K562 (cell line): ENCODE measurements around the gene NELFE. TPM values are rescaled to one million over a fixed set of nuclear protein-coding genes. Genes with fewer than 3 reads are reported as not detected.

Experiments
- BCL6 ChIP-seq: fragments of 250-450 bp; sonication (Bioruptor Pico); IDR thresholded peaks from 2 replicates; pipeline ENCODE4 v1.4.0; 2020
- C11orf30 ChIP-seq: fragments of 450-650 bp; IDR thresholded peaks from 2 replicates; pipeline ENCODE4 v1.6.1; 2016; ENCODE audit warnings: low read depth, mild to moderate bottlenecking
- CC2D1A ChIP-seq: fragments of 450-650 bp; IDR thresholded peaks from 2 replicates; pipeline ENCODE4 v1.6.1; 2017; ENCODE audit warnings: mild to moderate bottlenecking
- COPS2 ChIP-seq: fragments of 450-650 bp; conservative IDR thresholded peaks from 2 replicates; pipeline ENCODE4 v1.6.1; 2016; ENCODE audit warnings: mild to moderate bottlenecking, moderate library complexity
- CSDE1 ChIP-seq, 2 experiments: fragments of 450-650 bp; IDR thresholded peaks; 2 replicates each; pipeline ENCODE4 v1.6.1; 2016; ENCODE audit warnings: mild to moderate bottlenecking in 1 of 2
- E2F6 ChIP-seq, 2 experiments: IDR thresholded peaks; 2 replicates each; pipeline ENCODE4 v1.6.1; 2011; ENCODE audit warnings: borderline replicate concordance in 1 of 2, control low read depth in 1 of 2, low read depth in 1 of 2, low read length in 1 of 2, mild to moderate bottlenecking in 1 of 2, mixed read lengths in 1 of 2, moderate library complexity in 1 of 2; ENCODE audit not compliant: insufficient read depth in 1 of 2, insufficient read length in 1 of 2, poor library complexity in 1 of 2, severe bottlenecking in 1 of 2; ENCODE audit errors: extremely low read depth in 1 of 2
- EHMT2 ChIP-seq: fragments of 450-650 bp; IDR thresholded peaks from 2 replicates; pipeline ENCODE4 v1.6.1; 2018; ENCODE audit warnings: antibody characterized with exemption
- ELK3 ChIP-seq: fragments of 450-650 bp; formaldehyde crosslinking; IDR thresholded peaks from 2 replicates; pipeline ENCODE4 v1.4.0; 2020; ENCODE audit warnings: mild to moderate bottlenecking
- EP400 ChIP-seq: fragments of 450-650 bp; IDR thresholded peaks from 2 replicates; pipeline ENCODE4 v1.6.1; 2017; ENCODE audit warnings: antibody characterized with exemption, mild to moderate bottlenecking, moderate library complexity
- EZH2 ChIP-seq: IDR thresholded peaks from 2 replicates; pipeline ENCODE4 v1.6.1; 2012; ENCODE audit warnings: low read depth, mild to moderate bottlenecking, inconsistent platforms, low read length, borderline replicate concordance
- FOXA1 ChIP-seq: fragments of 450-650 bp; IDR thresholded peaks from 2 replicates; pipeline ENCODE4 v1.6.1; 2016; ENCODE audit warnings: mild to moderate bottlenecking, borderline replicate concordance
- HDAC1 ChIP-seq, 2 experiments: fragments of 450-650 bp; IDR thresholded peaks; 2 replicates each; pipeline ENCODE4 v1.6.1; 2016 to 2017; ENCODE audit warnings: inconsistent platforms in 1 of 2, mild to moderate bottlenecking in 1 of 2, moderate library complexity in 1 of 2
- MBD2 ChIP-seq: sonication (generic); IDR thresholded peaks from 2 replicates; pipeline ENCODE4 v1.6.1; 2016; ENCODE audit warnings: low read depth, borderline replicate concordance
- MED1 ChIP-seq: sonication (generic); formaldehyde crosslinking; IDR thresholded peaks from 2 replicates; pipeline ENCODE4 v1.8.1; 2023; ENCODE audit warnings: missing genetic modification reagents, borderline replicate concordance
- MYBL2 ChIP-seq, 2 experiments: fragments of 450-650 bp in 1 of 2; sonication (generic) in 1 of 2; formaldehyde crosslinking in 1 of 2; IDR thresholded peaks; 2 replicates each; pipeline versions ENCODE4 v1.6.1 to v1.8.1; 2017 to 2022; ENCODE audit warnings: borderline replicate concordance in 1 of 2, inconsistent platforms in 1 of 2, low read depth in 1 of 2, mild to moderate bottlenecking in 1 of 2, missing genetic modification reagents in 1 of 2, moderate library complexity in 1 of 2
- NCOA6 ChIP-seq: fragments of 450-650 bp; IDR thresholded peaks from 2 replicates; pipeline ENCODE4 v1.6.1; 2017; ENCODE audit warnings: mild to moderate bottlenecking
- PCBP2 ChIP-seq: fragments of 200-400 bp; formaldehyde crosslinking; IDR thresholded peaks from 2 replicates; pipeline ENCODE4 v1.6.1; 2018; ENCODE audit warnings: low read length, low read depth, mild to moderate bottlenecking, moderate library complexity; ENCODE audit not compliant: poor library complexity, severe bottlenecking
- PHB ChIP-seq: fragments of 250-450 bp; sonication (Bioruptor Pico); IDR thresholded peaks from 2 replicates; pipeline ENCODE4 v1.5.0; 2021
- SAFB2 ChIP-seq: fragments of 200-400 bp; formaldehyde crosslinking; IDR thresholded peaks from 2 replicates; pipeline ENCODE4 v1.6.1; 2018; ENCODE audit warnings: borderline replicate concordance, low read length, low read depth, moderate library complexity; ENCODE audit not compliant: severe bottlenecking
- SOX6 ChIP-seq: fragments of 450-650 bp; IDR thresholded peaks from 2 replicates; pipeline ENCODE4 v1.6.1; 2014; ENCODE audit warnings: mild to moderate bottlenecking
- SREBF2 ChIP-seq: sonication (generic); formaldehyde crosslinking; IDR thresholded peaks from 2 replicates; pipeline ENCODE4 v1.4.0; 2020; ENCODE audit warnings: mild to moderate bottlenecking, missing genetic modification reagents
- YBX1 ChIP-seq: fragments of 450-650 bp; IDR thresholded peaks from 2 replicates; pipeline ENCODE4 v1.7.1; 2016; ENCODE audit warnings: mild to moderate bottlenecking
- YY1 ChIP-seq, 3 experiments: IDR thresholded peaks; 2 replicates each; pipeline ENCODE4 v1.6.1; 2011; ENCODE audit warnings: low read length in 2 of 3, mild to moderate bottlenecking in 2 of 3, moderate library complexity in 2 of 3, borderline replicate concordance in 1 of 3, control low read depth in 1 of 3, low read depth in 1 of 3; ENCODE audit not compliant: insufficient read depth in 3 of 3, insufficient replicate concordance in 2 of 3, control insufficient read depth in 1 of 3, insufficient read length in 1 of 3; ENCODE audit errors: extremely low read depth in 1 of 3
- ZBED1 ChIP-seq: IDR thresholded peaks from 2 replicates; pipeline ENCODE4 v1.6.1; 2014
- ZKSCAN1 ChIP-seq: fragments of 150-350 bp; IDR thresholded peaks from 2 replicates; pipeline ENCODE4 v1.6.1; 2016; ENCODE audit warnings: low read depth, low read length
- ZNF121 ChIP-seq: sonication (generic); formaldehyde crosslinking; conservative IDR thresholded peaks from 2 replicates; pipeline ENCODE4 v1.8.0; 2022; ENCODE audit warnings: missing genetic modification reagents
- ZNF239 ChIP-seq: fragments of 250-450 bp; sonication (Bioruptor Pico); IDR thresholded peaks from 2 replicates; pipeline ENCODE4 v1.4.0; 2020; ENCODE audit warnings: mild to moderate bottlenecking
- ZNF24 ChIP-seq: fragments of 450-650 bp; IDR thresholded peaks from 2 replicates; pipeline ENCODE4 v1.6.1; 2016
- ZNF324 ChIP-seq: fragments of 250-450 bp; sonication (Bioruptor Pico); IDR thresholded peaks from 2 replicates; pipeline ENCODE4 v1.4.0; 2020; ENCODE audit warnings: mild to moderate bottlenecking
- ZNF830 ChIP-seq: fragments of 250-450 bp; sonication (Bioruptor Pico); IDR thresholded peaks from 2 replicates; pipeline ENCODE4 v1.5.0; 2021; ENCODE audit warnings: mild to moderate bottlenecking
- polyA plus RNA-seq, 8 experiments: library from polyadenylated mRNA; depleted of rRNA in 4 of 8; stranded (reverse) in 5 of 8; unstranded in 3 of 8; fragments of >200 nt; fragmentation: Nextera tagmentation in 2 of 8; fragmentation: Illumina TruSeq in 1 of 8; extraction: Ambion mirVana in 2 of 8; extraction: Trizol in 1 of 8; gene quantifications; 2 replicates each; pipeline versions ENCODE4 v1.2.1 to v1.2.3, GENCODE V29; 2011 to 2014; ENCODE audit warnings: inconsistent platforms in 1 of 8, missing spikeins in 1 of 8
- total RNA-seq, 7 experiments: library from RNA; depleted of rRNA in 6 of 7; stranded (reverse); fragments of >200 nt in 6 of 7; fragmentation: Illumina TruSeq in 2 of 7; extraction: Trizol in 2 of 7; gene quantifications; 2 replicates each; pipeline versions ENCODE4 v1.2.1 to v1.2.3, GENCODE V29; 2011 to 2021; ENCODE audit warnings: low replicate concordance in 1 of 7

NELFE gene
- total and polyA plus RNA-seq, 9 of the 15 experiments (the other 6 are each of a cell fraction or from before 2014, with no cell fraction given) = 15.2 to 157 (median 91.5) TPM

GRCh38 chr6:31972709-31973350, 14.1 kb upstream of the NELFE start (continued):
- TF ChIP-seq NCOA6 (no peak), CSDE1 (IDR thresholded peaks at IDR 0.05) (no peak), ZNF830 (CRISPR knock-in tag) (no peak; the same call in 1 of the 2 replicates), YBX1 (no peak), MED1 (CRISPR knock-in tag) (no peak), COPS2 (no peak), PCBP2 (no peak), HDAC1 (IDR thresholded peaks at IDR 0.05) (peak in 1 of 2 experiments; percentile 81; a peak in 2 of 4 replicates), EZH2 (no peak), C11orf30 (no peak), YY1 (IDR thresholded peaks at IDR 0.05; ENCODE audit: borderline replicate concordance in 1 of 3, control insufficient read depth in 1 of 3, extremely low read depth in 1 of 3, insufficient read depth in 3 of 3, insufficient read length in 1 of 3, insufficient replicate concordance in 2 of 3, low read depth in 1 of 3, low read length in 2 of 3) (no peak), E2F6 (IDR thresholded peaks at IDR 0.05; ENCODE audit: borderline replicate concordance in 1 of 2, extremely low read depth in 1 of 2, insufficient read depth in 1 of 2, insufficient read length in 1 of 2, low read depth in 1 of 2, low read length in 1 of 2, poor library complexity in 1 of 2, severe bottlenecking in 1 of 2) (no peak), SOX6 (no peak), PHB (CRISPR knock-in tag) (no peak; the same call in 1 of the 2 replicates), SREBF2 (CRISPR knock-in tag) (0 out of 2 replicates have a peak, but pooled peaks have one; percentile 47), ZNF324 (CRISPR knock-in tag) (no peak), ZNF24 (no peak), ZNF239 (no peak), MBD2 (no peak), CC2D1A (peak; percentile 59; the same call in 1 of the 2 replicates), ZKSCAN1 (no peak), ZNF121 (no peak), ELK3 (CRISPR knock-in tag) (no peak), FOXA1 (no peak), EP400 (no peak), SAFB2 (no peak), BCL6 (no peak; the same call in 1 of the 2 replicates), EHMT2 (peak; percentile 76; the same call in 1 of the 2 replicates), ZBED1 (no peak), MYBL2 (IDR thresholded peaks at IDR 0.05; ENCODE audit: low read depth) (no peak), MYBL2 (CRISPR knock-in tag; IDR thresholded peaks at IDR 0.05; ENCODE audit: borderline replicate concordance) (no peak)
